GM19351 (cell line): Measurements from ENCODE around the gene KIDINS220.

Experiments used
- ATAC-seq: cut with Tn5 transposase; IDR thresholded peaks from one replicate; pipeline ENCODE4 v1.9.1; 2021; ENCODE audit warnings: mild to moderate bottlenecking, moderate library complexity; ENCODE audit not compliant: unreplicated experiment

KIDINS220 gene

GRCh38 chr2:8836971-8837794 lies at the start of gene KIDINS220:
TSS of gene KIDINS220 (minus strand) at chr2:8837613. CDS start at chr2:8827093, 10,520 bp downstream.
- ATAC-seq: peak; percentile 88

GRCh38 chr2:8886876-8887275 lies 49.5 kb upstream of the KIDINS220 start:
- ATAC-seq: no peak

GRCh38 chr2:8886202-8886518 lies 48.7 kb upstream of the KIDINS220 start:
- ATAC-seq: no peak

DNA sequence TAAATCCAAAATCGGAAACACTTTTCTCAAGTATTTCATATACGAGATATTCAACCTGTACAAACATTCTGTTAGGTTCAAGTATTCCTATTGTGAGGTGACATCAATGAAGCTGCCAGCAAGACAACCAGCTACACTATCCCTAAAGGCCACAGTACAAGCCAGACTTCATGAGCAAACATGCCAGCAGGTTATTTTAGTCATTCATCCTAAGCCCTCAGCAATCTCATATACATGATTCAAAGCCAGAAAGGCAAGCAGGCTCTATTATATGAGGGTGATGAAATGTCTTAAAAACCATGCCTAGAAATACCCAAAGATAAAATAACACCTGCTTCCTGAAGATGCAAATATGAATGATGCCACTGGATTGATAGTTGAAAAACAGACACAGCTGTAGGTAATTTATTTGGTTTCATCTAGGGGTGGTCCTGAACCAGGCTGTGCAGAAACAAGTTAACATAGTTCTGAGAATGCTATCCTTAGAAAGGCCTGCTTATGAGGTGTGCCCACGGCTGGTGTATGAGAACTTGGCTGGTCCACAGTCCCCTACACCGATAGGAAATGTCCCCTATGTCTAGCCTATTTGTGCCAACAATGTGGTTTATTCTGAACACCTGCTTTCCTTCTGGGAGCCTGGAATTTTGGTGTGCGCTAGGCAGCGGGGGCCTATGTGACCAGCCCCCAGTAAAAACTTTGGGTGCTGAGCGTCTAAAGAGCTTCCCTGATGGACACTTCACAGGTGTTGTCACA lies 48.2 kb upstream of the KIDINS220 start:
- ATAC-seq: no peak

DNA sequence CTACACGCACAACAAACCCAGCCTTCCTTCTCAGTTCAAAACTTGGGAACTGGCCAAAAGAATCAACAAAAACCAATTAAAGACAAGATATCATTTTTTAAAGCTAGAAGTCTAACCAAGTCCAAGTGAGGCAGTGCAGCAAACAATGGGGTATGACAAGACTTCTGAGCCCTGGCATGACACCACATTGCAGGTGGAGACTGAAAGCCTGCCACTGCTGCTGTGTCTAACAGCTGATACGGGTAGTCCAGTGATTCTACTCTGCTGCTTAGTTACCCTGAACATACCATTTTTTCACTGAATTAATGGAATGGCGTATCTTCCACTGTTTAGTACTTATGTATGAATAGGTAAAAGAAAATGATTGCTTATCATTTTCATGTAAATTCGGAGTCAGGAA lies 47.4 kb upstream of the KIDINS220 start:
- no peak for ATAC-seq

- no peak for ATAC-seq
Observed at GRCh38 chr2:8882094-8882493, 44.7 kb upstream of the KIDINS220 start.

- no peak for ATAC-seq
Observed at GRCh38 chr2:8877894-8878293, 40.5 kb upstream of the KIDINS220 start.

GRCh38 chr2:8877332-8877731 lies 39.9 kb upstream of the KIDINS220 start:
- ATAC-seq: no peak

GRCh38 chr2:8876628-8877027 lies 39.2 kb upstream of the KIDINS220 start:
- ATAC-seq: no peak

- no peak for ATAC-seq
Observed at GRCh38 chr2:8872821-8873432, 35.5 kb upstream of the KIDINS220 start.

- no peak for ATAC-seq
Observed at GRCh38 chr2:8870441-8870840, 33.0 kb upstream of the KIDINS220 start.

DNA sequence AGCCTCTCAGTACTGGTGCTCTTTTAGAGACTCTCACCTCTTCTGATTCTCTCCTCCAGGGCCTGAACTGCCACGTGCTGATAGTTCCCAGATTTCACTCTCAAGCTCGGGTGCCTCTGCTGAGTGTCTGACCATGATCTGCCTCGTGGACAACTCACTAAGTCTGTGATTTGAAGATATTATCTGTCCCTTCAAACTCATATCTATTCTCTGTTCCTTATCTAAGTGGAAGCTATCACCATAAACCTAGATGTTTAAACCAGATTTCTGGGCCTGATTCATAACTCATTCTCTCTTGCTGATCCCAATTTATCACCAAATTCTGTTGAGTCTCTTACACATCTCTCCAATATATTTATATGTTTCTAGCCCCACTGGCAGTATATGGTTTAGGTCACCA lies 29.9 kb upstream of the KIDINS220 start:
- ATAC-seq: no peak

- ATAC-seq: no peak
Observed at GRCh38 chr2:8863331-8863953, 26.0 kb upstream of the KIDINS220 start.

DNA sequence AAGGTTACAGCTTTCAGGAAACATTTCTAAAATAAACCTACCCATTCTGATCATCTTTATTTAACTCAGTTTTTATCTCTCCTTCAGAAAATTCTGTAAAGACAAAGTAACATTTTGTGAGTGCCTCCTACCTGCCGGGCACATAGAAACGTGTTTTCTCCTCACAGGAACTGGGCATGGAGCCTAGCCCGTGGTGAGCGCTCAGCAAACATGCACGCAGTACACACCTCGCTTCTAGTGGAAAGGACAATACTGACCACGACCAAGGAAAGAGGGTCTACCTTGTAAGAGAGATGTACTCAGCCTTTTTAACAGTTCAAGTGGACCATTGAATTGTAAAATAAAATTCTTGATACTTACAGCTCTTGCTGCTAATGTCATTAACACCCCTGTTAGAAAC lies 24.8 kb upstream of the KIDINS220 start:
- no peak for ATAC-seq

DNA sequence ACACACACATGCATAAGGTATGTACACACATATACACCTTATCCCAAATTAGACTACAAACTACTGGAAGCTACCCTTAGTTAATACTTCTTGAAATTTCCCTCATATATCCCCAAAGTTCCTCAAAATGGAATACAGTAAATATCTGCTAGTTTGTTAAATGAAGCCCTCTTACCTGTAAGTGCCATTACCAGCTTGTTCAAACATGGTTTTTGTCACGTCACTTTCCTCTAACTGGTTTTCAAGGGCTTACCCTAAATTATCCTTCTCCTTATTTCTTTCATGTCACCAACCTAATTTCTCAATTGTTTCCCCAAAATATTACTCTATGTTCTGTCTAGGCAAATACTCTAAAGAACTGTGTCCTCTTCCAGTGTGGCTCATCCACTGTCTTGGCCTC lies 24.4 kb upstream of the KIDINS220 start:
- ATAC-seq: no peak

DNA sequence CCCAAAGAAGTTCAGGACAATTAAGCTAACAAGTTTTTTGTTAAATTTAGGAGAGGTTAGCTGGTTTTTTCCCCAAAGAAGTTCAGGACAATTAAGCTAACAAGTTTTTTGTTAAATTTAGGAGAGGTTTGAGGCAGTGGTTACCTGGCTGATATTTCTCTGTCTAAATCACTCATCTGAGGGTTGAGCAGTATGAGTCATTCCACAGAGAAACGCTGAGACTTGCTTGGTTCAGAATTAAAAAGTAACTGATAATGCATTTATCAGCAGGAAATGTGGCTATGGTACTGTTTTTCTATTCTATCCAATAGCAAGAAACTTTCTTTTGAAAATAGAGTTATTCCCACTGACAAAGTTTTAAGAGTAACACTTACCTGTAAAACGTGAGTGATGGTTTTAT lies 22.8 kb upstream of the KIDINS220 start:
- ATAC-seq: no peak

- ATAC-seq: no peak
Observed at GRCh38 chr2:8858910-8859309, 21.5 kb upstream of the KIDINS220 start.

DNA sequence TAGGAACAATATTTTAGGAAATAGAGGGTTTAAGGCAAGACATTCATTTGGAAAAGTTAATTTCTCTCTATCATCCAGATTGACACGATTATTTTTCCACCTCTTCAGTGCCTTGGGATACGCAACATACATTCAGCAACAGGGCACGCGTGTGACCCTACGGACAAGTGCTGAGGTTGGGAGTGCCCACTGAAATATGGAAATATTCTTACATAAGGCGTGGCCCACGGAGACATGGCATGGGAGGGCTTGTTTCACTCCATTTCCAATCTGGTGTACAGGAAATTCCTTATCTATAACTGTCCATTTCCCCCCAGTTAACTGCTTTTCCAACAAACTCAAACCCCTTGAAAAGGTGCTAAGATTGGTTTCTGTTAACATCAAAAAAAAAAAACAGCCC lies 20.9 kb upstream of the KIDINS220 start:
- no peak for ATAC-seq

GRCh38 chr2:8857709-8858108 lies 20.3 kb upstream of the KIDINS220 start:
- ATAC-seq: no peak

GRCh38 chr2:8856176-8856575 lies 18.8 kb upstream of the KIDINS220 start:
- ATAC-seq: no peak

- no peak for ATAC-seq
Observed at GRCh38 chr2:8855010-8855409, 17.6 kb upstream of the KIDINS220 start.

DNA sequence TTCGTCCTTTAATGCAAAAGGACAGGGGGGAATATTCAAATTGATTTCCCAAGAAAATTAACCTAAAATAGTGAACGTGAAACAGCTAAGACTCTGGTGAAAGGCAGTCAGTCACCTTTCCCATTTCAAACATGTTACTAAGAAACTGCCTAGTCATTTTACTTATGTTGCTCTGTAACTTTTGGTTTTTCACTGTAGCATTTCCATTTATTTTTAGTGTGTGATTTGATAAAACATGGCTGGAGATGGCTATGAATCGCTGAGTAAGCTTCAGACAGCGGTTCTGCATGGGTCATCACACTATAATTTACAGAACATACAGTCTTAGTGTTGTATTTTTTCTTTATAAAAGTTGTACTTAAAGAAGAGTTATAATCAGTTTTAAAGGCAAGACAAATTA lies 16.0 kb upstream of the KIDINS220 start:
- no peak for ATAC-seq
